Suprapubic skin (tissue), 4 donors: Measurements from ENCODE around the gene PELO.

Experiments
- EP300 ChIP-seq: sonication (generic); formaldehyde crosslinking; IDR thresholded peaks from one replicate; pipeline ENCODE4 v1.6.1; 2017; ENCODE audit warnings: antibody characterized with exemption
- POLR2A ChIP-seq, 2 donors: fragments of 450-650 bp; IDR thresholded peaks; one replicate each; pipeline ENCODE4 v1.6.1; 2017; ENCODE audit warnings: antibody characterized with exemption in 2 of 2, mild to moderate bottlenecking in 2 of 2, moderate library complexity in 2 of 2
- POLR2AphosphoS5 ChIP-seq, 3 donors: sonication (generic); formaldehyde crosslinking; IDR thresholded peaks; one replicate each; pipeline ENCODE4 v1.6.1; 2017; ENCODE audit warnings: antibody characterized with exemption in 3 of 3
- TF ChIP-seq, protein P1 (sequence below), 2 donors: fragments of 200-600 bp in 1 of 2; fragments of 450-650 bp in 1 of 2; sonication (generic) in 1 of 2; IDR thresholded peaks; one replicate each; pipeline ENCODE4 v1.5.1; 2016 to 2019; ENCODE audit warnings: antibody characterized with exemption in 2 of 2, mild to moderate bottlenecking in 1 of 2, moderate library complexity in 1 of 2

DNA sequence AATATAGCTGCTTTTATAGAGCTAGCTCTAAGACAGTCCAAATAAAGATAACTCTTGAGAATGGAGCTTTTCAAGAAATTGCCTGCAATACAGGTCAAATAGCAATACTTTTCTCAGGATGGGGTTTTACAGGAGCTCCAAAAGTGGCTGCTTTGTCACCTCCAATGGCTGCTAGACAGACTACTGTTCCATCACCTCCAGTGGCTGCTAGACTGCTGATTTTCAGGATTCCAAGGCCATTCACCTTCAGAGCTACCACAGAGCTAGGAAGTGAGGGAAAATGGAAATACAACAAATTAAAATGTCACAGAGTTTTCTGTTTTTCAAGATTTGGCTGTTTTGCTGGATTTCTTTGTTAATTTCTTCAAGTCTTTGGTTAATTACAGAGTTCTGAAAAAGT lies 8.5 kb upstream of the PELO start:
- TF ChIP-seq, protein P1, sequence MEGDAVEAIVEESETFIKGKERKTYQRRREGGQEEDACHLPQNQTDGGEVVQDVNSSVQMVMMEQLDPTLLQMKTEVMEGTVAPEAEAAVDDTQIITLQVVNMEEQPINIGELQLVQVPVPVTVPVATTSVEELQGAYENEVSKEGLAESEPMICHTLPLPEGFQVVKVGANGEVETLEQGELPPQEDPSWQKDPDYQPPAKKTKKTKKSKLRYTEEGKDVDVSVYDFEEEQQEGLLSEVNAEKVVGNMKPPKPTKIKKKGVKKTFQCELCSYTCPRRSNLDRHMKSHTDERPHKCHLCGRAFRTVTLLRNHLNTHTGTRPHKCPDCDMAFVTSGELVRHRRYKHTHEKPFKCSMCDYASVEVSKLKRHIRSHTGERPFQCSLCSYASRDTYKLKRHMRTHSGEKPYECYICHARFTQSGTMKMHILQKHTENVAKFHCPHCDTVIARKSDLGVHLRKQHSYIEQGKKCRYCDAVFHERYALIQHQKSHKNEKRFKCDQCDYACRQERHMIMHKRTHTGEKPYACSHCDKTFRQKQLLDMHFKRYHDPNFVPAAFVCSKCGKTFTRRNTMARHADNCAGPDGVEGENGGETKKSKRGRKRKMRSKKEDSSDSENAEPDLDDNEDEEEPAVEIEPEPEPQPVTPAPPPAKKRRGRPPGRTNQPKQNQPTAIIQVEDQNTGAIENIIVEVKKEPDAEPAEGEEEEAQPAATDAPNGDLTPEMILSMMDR (IDR thresholded peaks at IDR 0.05): no peak
- no peak for TF ChIP-seq POLR2AphosphoS5 (IDR thresholded peaks at IDR 0.05)
- TF ChIP-seq POLR2A (IDR thresholded peaks at IDR 0.05): no peak
- no peak for TF ChIP-seq EP300
